Stimulated activated naive CD8-positive, alpha-beta T cell treated with anti-CD3 and anti-CD28 coated beads, Interleukin-15, Interleukin-2, amounts not matched to agents 100 U/mL and 50 U/mL, for 24 hours (primary cell): ENCODE results near the gene USP25.

Experiments used
- ATAC-seq: fragments of 150-1000 bp; cut with Tn5 transposase; one replicate; pipeline ENCODE4 v1.10.0; 2021
- DNase-seq: peaks from one replicate; pipeline ENCODE4 v3.0.0; 2021

USP25 gene

GRCh38 chr21:15729674-15730483, at the start of gene USP25:
Gene USP25, plus strand, starts transcription at chr21:15729982. Its CDS starts 412 bp downstream, at chr21:15730394.
- ATAC-seq (peak; percentile 90), DNase-seq (peak; percentile 86)

- DNase-seq (no peak), ATAC-seq (peak; percentile 32)
Observed at GRCh38 chr21:15682186-15682895, 47.4 kb upstream of the USP25 start.

GRCh38 chr21:15682977-15683376, 46.8 kb upstream of the USP25 start:
- no peak for DNase-seq
- ATAC-seq = no peak

DNA sequence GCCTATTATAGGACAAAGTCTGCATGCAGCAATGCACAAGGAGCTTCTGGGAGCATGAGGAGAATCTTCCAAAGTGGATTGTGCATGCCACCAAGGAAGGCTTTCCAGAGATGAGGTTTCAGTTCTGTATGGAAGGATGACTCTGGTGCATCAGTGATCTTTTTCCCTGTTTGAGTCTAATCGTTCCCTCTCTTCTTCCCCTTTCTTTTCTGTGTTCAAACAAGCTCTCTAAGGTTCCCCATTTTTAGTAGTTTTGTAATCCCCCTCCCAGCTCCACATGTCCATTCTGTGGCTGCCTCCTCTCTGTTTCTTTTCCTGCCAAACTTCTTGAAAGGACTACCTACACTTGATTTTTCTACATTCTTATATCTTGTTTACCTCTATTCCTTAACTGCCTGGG, 43.3 kb upstream of the USP25 start:
- ATAC-seq (no peak), DNase-seq (no peak)

- no peak for ATAC-seq
- DNase-seq = no peak
Observed at GRCh38 chr21:15687208-15687607, 42.6 kb upstream of the USP25 start.

DNA sequence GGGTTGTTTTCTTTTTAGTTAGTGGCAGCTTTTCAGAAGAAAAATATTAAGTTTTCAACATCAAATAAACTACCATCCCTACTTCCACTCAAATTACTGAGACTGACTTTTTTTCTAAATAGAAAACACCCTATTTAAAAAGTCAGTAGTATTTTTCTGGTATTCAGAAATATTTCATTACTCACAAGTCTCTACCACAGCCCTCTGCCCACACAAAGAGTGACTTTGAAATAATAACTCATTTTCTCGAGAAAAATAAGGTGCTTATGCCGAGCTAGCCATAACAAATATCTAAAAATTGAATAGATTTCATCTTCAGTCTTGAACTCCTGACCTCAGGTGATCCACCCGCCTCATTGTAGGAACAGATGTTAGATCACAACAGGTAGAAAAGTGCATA, 41.8 kb upstream of the USP25 start:
- ATAC-seq (no peak), DNase-seq (no peak)

DNA sequence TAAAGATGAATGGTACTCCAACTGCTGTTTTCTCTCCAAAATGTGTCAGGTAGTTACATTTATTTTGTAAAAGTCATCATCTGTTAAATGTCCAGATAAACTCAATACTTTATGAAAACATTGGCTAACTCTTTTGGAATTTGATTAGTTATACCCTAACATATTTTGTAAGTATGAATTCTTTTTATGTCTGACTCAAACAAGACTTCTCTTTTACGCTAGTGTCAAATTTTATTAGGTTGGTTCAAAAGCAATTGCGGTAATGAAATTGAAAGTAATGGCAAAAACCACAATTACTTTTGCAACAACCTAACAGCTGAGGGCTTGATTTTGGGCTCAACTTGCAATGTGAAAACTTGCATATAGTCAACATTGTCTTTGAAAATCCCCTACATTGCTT, 41.0 kb upstream of the USP25 start:
- no peak for DNase-seq
- ATAC-seq = no peak

GRCh38 chr21:15692711-15693110, 37.1 kb upstream of the USP25 start:
- no peak for ATAC-seq
- DNase-seq = no peak

- no peak for DNase-seq
Observed at GRCh38 chr21:15695241-15695640, 34.5 kb upstream of the USP25 start.

GRCh38 chr21:15701830-15702229, 28.0 kb upstream of the USP25 start:
- no peak for DNase-seq
- no peak for ATAC-seq

More at GRCh38 chr21:15695241-15695640, 34.5 kb upstream of the USP25 start:
- no peak for ATAC-seq

- DNase-seq (no peak), ATAC-seq (no peak)
Observed at GRCh38 chr21:15703932-15704331, 25.9 kb upstream of the USP25 start.

DNA sequence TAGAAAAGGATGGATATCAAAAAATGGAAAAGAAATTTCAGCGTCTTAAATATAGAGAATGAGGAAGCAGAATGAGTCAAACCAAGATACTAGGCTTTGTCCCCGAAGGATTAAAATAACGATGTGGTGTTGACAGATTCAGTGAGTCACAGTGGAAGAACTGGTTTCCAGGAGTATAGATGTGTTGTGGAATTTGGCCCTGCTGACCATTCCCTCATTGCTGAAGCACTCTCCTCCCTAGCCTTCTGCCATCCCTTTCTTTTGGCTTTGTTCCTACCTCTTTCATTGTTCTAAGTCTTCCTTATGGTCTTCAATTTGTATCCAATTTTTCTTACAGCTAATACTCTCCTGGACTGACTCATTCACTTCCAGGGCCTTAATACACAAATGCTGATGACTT, 23.1 kb upstream of the USP25 start:
- ATAC-seq = no peak
- no peak for DNase-seq

- no peak for ATAC-seq
- DNase-seq = no peak
Observed at GRCh38 chr21:15713412-15713811, 16.4 kb upstream of the USP25 start.

DNA sequence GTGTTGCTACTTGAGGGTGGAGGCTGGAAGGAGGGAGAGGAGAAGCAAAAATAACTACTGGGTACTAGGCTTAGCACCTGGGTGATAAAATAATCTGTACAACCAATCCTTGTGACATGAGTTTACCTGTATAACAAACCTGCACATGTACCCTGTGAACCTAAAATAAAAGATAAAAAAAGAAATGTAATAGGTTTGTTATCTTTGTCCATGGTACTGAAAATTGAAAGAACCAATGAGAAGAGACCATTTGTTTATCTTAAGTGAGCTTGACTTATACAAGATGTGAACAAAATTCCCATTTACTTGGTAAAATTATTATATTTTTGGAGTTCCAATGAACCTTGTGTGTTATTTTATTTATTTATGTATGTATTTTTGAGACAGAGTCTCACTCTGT, 11.1 kb upstream of the USP25 start:
- no peak for ATAC-seq
- DNase-seq = no peak

- DNase-seq = no peak
- ATAC-seq = no peak
Observed at GRCh38 chr21:15719976-15720375, 9.8 kb upstream of the USP25 start.

DNA sequence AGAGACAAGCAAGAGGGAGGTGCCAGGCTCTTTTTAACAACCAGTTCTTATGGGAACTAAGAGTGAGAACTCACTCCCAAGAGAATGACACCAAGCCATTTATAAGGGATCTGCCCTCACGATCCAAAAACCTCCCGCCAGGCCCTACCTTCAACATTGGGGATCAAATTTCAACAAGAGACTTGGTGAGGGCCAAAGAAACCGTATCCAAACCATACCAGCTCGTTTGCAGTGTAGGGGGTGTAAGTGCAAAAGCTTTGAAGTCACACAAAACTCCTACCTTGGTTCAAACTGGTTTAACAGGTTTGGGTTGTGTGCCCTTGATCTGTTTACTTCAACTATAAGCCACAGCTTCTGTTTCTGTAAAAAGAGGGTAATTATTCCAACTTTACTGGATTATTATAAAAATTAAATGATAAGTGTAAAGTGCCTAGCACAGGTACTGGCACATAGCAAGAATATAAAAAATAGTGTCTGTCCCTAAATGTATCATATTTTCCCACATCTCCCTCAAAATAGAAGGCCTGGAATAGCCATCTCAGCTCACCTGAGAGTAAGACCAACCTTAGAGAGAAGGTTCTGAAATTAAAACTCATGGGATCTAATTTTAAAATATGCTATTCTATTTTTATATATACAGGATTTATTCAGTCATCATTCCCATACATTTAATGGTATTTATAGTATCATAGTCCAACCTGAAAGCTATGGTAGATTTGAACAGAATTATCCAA, 7.0 kb upstream of the USP25 start:
- no peak for ATAC-seq
- DNase-seq = no peak

GRCh38 chr21:15725949-15726348, 3.8 kb upstream of the USP25 start:
- no peak for DNase-seq
- no peak for ATAC-seq

DNA sequence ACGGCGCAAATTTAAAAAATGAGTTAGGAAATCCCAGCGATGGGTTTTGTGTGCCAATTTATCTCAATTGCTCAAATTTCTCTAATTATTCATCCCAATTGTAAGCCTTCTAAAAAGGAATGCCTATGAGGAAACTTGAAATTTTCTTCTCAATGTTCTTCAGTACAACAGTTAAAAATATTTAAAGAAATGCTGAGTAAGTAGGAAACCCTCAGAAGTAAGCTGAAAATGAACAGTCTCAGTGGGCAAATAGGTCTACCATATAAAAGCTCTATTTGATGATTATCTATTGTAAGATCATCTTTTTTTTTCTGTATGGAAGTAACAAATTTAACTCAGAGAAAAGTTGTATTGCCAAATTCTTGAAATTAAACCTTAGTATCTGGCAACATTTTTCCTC, 1.7 kb upstream of the USP25 start:
- ATAC-seq (no peak), DNase-seq (no peak)

DNA sequence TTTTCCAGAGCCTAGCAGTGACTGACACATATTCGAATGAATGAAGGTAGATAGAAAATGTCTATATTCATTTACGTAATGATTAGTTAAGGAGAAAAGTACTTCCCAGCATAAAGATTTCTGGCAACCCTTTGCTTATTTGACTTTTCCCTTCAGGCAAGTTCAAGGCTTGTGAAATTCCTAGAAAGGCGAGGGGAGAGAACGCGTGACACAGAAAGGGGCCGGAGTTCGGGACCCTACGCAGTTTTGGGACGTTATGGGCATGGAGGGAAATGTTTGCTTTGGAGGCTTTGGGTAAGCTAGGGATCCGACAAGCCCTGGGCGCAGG, 472 bp upstream of the USP25 start:
- DNase-seq (no peak), ATAC-seq (no peak)

GRCh38 chr21:15730484-15731242, 881 bp downstream of the USP25 start:
- DNase-seq (no peak), ATAC-seq (no peak)

DNA sequence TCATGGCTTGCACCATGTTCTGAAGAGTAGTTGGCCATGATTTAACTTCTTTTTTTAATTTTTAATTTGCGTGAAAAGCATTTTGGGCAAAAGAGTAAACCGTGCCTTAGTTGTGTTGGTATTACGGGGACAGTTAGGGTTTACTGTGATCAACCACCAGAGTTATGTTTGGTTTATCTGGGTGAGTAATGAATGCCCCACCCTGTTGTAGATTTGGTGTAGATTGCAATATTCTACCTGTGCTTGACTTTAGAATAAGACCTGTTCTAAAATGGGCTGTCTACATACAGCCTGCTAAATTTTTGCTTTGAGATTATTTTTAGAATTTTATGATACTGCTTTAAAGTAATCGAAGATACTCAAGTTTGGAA, 1.4 kb downstream of the USP25 start:
- DNase-seq (no peak), ATAC-seq (no peak)

- ATAC-seq (peak; percentile 25), DNase-seq (no peak)
Observed at GRCh38 chr21:15732290-15732995, 2.7 kb downstream of the USP25 start.
